ENCODE measurements around the gene ARAP1.

DNA sequence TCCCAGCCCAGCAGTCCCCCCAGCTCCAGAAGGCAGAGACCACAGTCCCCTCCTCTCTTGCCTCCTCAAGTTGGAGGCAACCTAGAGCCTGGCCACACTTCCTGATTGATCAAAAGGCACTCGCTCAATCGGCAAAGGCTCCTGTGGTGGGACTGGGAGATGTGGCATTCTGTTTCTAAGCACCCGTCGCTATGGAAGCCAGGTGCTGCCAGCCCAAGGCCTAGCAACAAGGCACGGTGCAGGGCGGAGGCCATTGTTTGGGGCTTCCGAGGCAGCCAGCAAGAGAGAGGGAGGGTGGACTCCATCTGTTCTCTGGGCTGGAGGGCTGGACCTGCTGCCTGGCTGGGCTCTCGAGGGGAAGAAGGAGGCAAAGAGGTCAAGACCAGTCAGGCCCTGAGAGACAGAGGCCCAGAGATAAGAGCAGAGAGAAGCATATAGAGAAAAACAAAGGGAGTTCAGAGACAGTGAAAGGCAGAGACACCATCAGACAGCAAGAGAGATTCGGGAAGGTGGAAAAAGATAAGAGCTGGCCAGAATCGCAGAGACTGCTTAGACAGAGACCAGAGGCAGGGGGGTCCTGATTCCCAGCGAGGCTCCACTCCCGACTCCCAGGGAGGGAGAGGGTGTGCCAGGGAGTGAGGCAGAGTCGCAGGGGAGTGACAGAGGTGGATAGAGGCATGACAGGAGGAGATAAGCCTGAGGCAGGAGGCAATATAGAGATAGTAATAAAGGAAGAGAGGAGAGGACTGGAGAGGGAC, 99.2 kb downstream of the ARAP1 start:
- TF ChIP-seq YY1 (IDR thresholded peaks at IDR 0.05; ENCODE audit: insufficient read depth, insufficient read length) (no peak), ZNF274 (IDR thresholded peaks at IDR 0.05; ENCODE audit: low read depth, low read length) (no peak)
